Neuronal stem cell (in vitro differentiated cells): ENCODE results near the gene CABP1.

Experiments
- DNase-seq: peaks from one replicate; pipeline ENCODE4 v3.0.0-alpha.2; 2013; ENCODE audit warnings: low spot score
- H2AFZ ChIP-seq: one replicate; pipeline ENCODE4 v1.6.1; 2013; ENCODE audit warnings: mild to moderate bottlenecking, low read length, inconsistent platforms
- H2AK5ac ChIP-seq: 2 replicates; pipeline ENCODE4 v1.6.1; 2013; ENCODE audit warnings: low read depth, mild to moderate bottlenecking, inconsistent platforms, low read length, moderate library complexity, mixed read lengths
- H2BK120ac ChIP-seq: 2 replicates; pipeline ENCODE4 v1.6.1; 2013; ENCODE audit warnings: low read depth, mild to moderate bottlenecking, inconsistent platforms, low read length, moderate library complexity, mixed read lengths
- H2BK12ac ChIP-seq: one replicate; pipeline ENCODE4 v1.6.1; 2013; ENCODE audit warnings: low read length, inconsistent platforms
- H2BK15ac ChIP-seq: 2 replicates; pipeline ENCODE4 v1.6.1; 2013; ENCODE audit warnings: mild to moderate bottlenecking, low read length, inconsistent platforms, mixed read lengths
- H2BK5ac ChIP-seq: one replicate; pipeline ENCODE4 v1.6.1; 2013; ENCODE audit warnings: inconsistent platforms, mild to moderate bottlenecking, low read length, moderate library complexity
- H3K14ac ChIP-seq: one replicate; pipeline ENCODE4 v1.6.1; 2013; ENCODE audit warnings: low read length, inconsistent platforms
- H3K18ac ChIP-seq: 2 replicates; pipeline ENCODE4 v1.6.1; 2013; ENCODE audit warnings: low read length, inconsistent platforms
- H3K23ac ChIP-seq: 2 replicates; pipeline ENCODE4 v1.6.1; 2013; ENCODE audit warnings: low read depth, mild to moderate bottlenecking, mixed read lengths, low read length, inconsistent platforms; ENCODE audit not compliant: poor library complexity
- H3K27ac ChIP-seq: replicated peaks from 3 replicates; pipeline ENCODE4 v1.5.1; 2013; ENCODE audit warnings: low read length, inconsistent platforms
- H3K27me3 ChIP-seq, 3 experiments: 2 replicates each; pipeline ENCODE4 v1.6.1; 2013; ENCODE audit warnings: low read length in 3 of 3, mild to moderate bottlenecking in 2 of 3, inconsistent platforms in 1 of 3, low read depth in 1 of 3, mixed read lengths in 1 of 3, moderate library complexity in 1 of 3; ENCODE audit not compliant: control insufficient read depth in 3 of 3, insufficient read depth in 3 of 3
- H3K36me3 ChIP-seq, 2 donors: replicated peaks in 1 of 2; 2 replicates each; pipeline ENCODE4 v1.6.1; 2013; ENCODE audit warnings: low read length in 2 of 2; ENCODE audit not compliant: control insufficient read depth in 2 of 2, insufficient read depth in 2 of 2
- H3K4ac ChIP-seq: 2 replicates; pipeline ENCODE4 v1.6.1; 2013; ENCODE audit warnings: inconsistent platforms, mild to moderate bottlenecking, low read length, moderate library complexity
- H3K4me1 ChIP-seq, 2 donors: 1 replicate in 1 of 2; 2 replicates in 1 of 2; pipeline ENCODE4 v1.6.1; 2013; ENCODE audit warnings: low read length in 2 of 2, low read depth in 1 of 2; ENCODE audit not compliant: control insufficient read depth in 2 of 2, insufficient read depth in 1 of 2
- H3K4me2 ChIP-seq: one replicate; pipeline ENCODE4 v1.6.1; 2013; ENCODE audit warnings: mild to moderate bottlenecking, low read length, inconsistent platforms; ENCODE audit not compliant: insufficient read depth, poor library complexity, severe bottlenecking
- H3K4me3 ChIP-seq, 2 donors: 2 replicates each; pipeline ENCODE4 v1.5.1; 2013; ENCODE audit warnings: low read length in 2 of 2, mild to moderate bottlenecking in 2 of 2, inconsistent platforms in 1 of 2, moderate library complexity in 1 of 2
- H3K79me1 ChIP-seq: one replicate; pipeline ENCODE4 v1.6.1; 2013; ENCODE audit warnings: low read depth, mild to moderate bottlenecking, inconsistent platforms, low read length, moderate library complexity
- H3K9ac ChIP-seq: one replicate; pipeline ENCODE4 v1.6.1; 2013; ENCODE audit warnings: mild to moderate bottlenecking, low read depth, low read length, inconsistent platforms; ENCODE audit not compliant: poor library complexity
- H3K9me3 ChIP-seq, 2 donors: replicated peaks in 1 of 2; 2 replicates each; pipeline versions ENCODE3 to v1.6.1; 2013; ENCODE audit warnings: low read length in 2 of 2, mild to moderate bottlenecking in 2 of 2, inconsistent platforms in 1 of 2, low read depth in 1 of 2, mixed read lengths in 1 of 2, moderate library complexity in 1 of 2; ENCODE audit not compliant: control insufficient read depth in 2 of 2, insufficient read depth in 1 of 2
- H4K8ac ChIP-seq: one replicate; pipeline ENCODE4 v1.6.1; 2013; ENCODE audit warnings: low read depth, mild to moderate bottlenecking, inconsistent platforms, low read length, moderate library complexity
- H4K91ac ChIP-seq: one replicate; pipeline ENCODE4 v1.6.1; 2013; ENCODE audit warnings: low read length, low read depth, mild to moderate bottlenecking, inconsistent platforms; ENCODE audit not compliant: poor library complexity
- WGBS, 2 donors: extraction: QIAGEN DNeasy Blood & Tissue Kit; methylation state at CpG; one replicate each; pipeline ENCODE4 v1.1.7; 2013; ENCODE audit warnings: missing lambda C conversion rate in 2 of 2, mixed read lengths in 1 of 2; ENCODE audit not compliant: insufficient read length in 2 of 2, insufficient replicate concordance in 1 of 2; ENCODE audit errors: extremely low coverage in 2 of 2; 5-methylcytosine and 5-hydroxymethylcytosine counted together

CABP1 gene

DNA sequence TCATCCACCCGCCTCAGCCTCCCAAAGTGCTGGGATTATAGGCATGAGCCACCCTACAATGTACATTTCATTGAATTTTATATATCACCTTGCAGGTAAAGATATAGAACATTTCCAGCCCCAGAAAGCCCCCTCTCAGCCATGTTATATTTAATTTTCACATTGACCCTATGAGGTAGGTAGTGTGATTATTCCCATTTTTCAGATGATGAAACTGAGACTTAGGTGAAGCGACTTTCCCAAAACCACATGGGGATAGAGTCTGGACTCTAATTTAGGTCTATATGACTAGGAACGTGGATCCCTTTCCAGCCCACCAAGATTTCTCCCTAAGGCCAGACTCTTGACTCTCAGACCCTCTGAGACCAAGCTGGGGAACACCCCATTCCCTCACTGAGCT lies 43.5 kb upstream of the CABP1 start:
- Histone ChIP-seq H2AFZ (no peak overlapping the region), H2BK15ac (no peak overlapping the region)
- WGBS, 2 donors, result no CpG with 5 or more reads among the region's 3 CpGs

DNA sequence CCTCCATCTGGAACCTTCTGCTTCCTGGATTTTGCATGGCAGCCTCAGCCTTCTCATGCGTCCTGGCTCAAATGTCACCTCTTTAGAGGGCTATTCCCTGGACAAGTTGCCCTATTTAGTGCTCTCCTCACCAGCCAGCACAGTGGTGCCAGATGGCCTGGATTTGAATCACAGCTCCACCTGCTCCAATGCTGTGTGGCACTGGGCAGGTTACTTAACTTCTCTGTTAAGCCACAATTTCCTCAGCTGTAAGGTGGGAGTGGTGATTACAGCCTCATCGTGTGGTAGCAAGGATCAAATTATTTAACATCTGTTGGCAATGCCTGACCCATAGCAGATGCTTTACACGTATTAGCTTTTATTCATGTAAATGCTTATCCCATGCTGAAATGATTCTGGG lies 42.6 kb upstream of the CABP1 start:
- no peaks in the 10 kb centered on the region for H3K9me3 ChIP-seq
- H3K9ac ChIP-seq, result no peak overlapping the region
- no CpG with 5 or more reads among the region's 3 CpGs for whole genome bisulfite sequencing, 2 donors

More for the DNA sequence above, 43.5 kb upstream of the CABP1 start:
- Histone ChIP-seq H3K9ac (no peak overlapping the region), H3K79me1 (no peaks in the 10 kb centered on the region), H3K27me3 (peaks cover 0 to 47% (median 0%) of the 10 kb centered on the region in 3 experiments), H3K4ac (no peak overlapping the region), H2BK120ac (no peak overlapping the region), H3K9me3 (no peaks in the 10 kb centered on the region), H4K91ac (no peak overlapping the region), H3K4me3 (no peak overlapping the region), H3K4me2 (no peak overlapping the region), H2AK5ac (peak overlapping the region; percentile 30), H4K8ac (no peak overlapping the region), H3K36me3 (no peaks in the 10 kb centered on the region), H3K4me1 (peaks cover 2 to 13% of the 10 kb centered on the region in 2 donors), H2BK12ac (no peak overlapping the region), H3K18ac (no peak overlapping the region), H3K23ac (no peak overlapping the region), H3K14ac (no peak overlapping the region), H2BK5ac (no peak overlapping the region), H3K27ac (no peak overlapping the region)
- no peak for DNase-seq

DNA sequence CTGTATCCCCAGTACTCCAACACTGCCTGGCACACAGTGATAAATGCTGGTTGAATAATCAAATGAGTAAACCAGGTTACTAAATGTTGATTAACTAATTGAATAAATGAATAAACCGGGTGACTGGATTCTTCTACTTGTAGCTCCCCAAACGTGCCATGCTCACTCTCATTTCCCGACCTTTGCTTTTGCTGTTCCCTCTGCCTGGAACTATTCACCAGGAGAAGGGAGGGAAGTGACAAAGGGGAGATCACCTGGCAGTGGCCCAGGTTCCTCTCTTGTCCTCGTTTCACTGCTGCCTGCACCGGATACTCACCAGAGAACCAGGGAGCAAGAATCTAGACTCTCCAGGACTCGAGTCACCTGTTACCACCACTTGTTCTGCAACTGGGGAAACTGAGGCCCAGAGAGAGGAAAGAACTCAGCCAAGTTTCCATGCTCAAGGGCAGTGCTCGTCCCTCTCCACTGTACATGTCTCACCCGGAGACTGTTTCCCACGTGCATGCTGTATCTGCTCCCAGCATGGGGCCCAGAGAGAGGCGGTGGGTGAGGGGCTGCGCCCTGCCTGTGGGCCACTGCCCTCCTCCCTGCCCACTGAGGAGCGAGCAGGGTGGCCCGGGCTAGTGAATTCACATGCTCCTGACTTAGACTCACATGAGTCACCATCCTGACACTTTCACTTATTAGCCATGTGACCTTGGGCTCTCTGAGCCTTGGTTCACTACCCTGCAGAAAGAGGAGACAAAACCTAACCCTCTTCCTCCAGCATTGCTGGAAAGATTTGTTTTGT lies 41.6 kb upstream of the CABP1 start:
- Histone ChIP-seq H3K36me3 (no peaks in the 10 kb centered on the region), H3K4me1 (peaks cover 2 to 13% of the 10 kb centered on the region in 2 donors), H3K18ac (peak overlapping the region; percentile 5), H4K8ac (no peak overlapping the region), H2AK5ac (no peak overlapping the region), H3K23ac (no peak overlapping the region), H4K91ac (no peak overlapping the region), H2AFZ (peak overlapping the region; percentile 61), H3K9me3 (no peaks in the 10 kb centered on the region), H3K4ac (no peak overlapping the region), H2BK12ac (no peak overlapping the region), H3K27ac (no peak overlapping the region), H2BK120ac (no peak overlapping the region), H2BK5ac (no peak overlapping the region), H3K79me1 (no peaks in the 10 kb centered on the region), H2BK15ac (no peak overlapping the region), H3K4me2 (no peak overlapping the region), H3K9ac (peak overlapping the region; percentile 6), H3K14ac (peak overlapping the region; percentile 57), H3K4me3 (peak overlapping the region in 1 of 2 donors; percentile 23), H3K27me3 (peaks cover 0 to 37% (median 0%) of the 10 kb centered on the region in 3 experiments)
- WGBS, 2 donors, result no CpG with 5 or more reads among the region's 13 CpGs
- no peak for DNase-seq

More for the DNA sequence above, 42.6 kb upstream of the CABP1 start:
- H3K27me3 ChIP-seq, result peaks cover 0 to 38% (median 0%) of the 10 kb centered on the region in 3 experiments
- no peak overlapping the region for H3K23ac ChIP-seq
- H3K27ac ChIP-seq, result no peak overlapping the region
- H3K79me1 ChIP-seq, result no peaks in the 10 kb centered on the region
- no peak overlapping the region for H3K4me2 ChIP-seq
- H2BK5ac ChIP-seq, result no peak overlapping the region
- no peak overlapping the region for H2BK15ac ChIP-seq
- H2AK5ac ChIP-seq, result no peak overlapping the region
- peaks cover 2 to 13% of the 10 kb centered on the region in 2 donors for H3K4me1 ChIP-seq
- H2AFZ ChIP-seq, result no peak overlapping the region
- no peaks in the 10 kb centered on the region for H3K36me3 ChIP-seq
- H3K14ac ChIP-seq, result no peak overlapping the region
- H3K18ac ChIP-seq, result no peak overlapping the region
- no peak overlapping the region for H2BK12ac ChIP-seq
- no peak overlapping the region for H4K8ac ChIP-seq
- no peak overlapping the region for H2BK120ac ChIP-seq
- H3K4ac ChIP-seq, result no peak overlapping the region
- no peak overlapping the region for H3K4me3 ChIP-seq
- H4K91ac ChIP-seq, result no peak overlapping the region
- no peak for DNase-seq

DNA sequence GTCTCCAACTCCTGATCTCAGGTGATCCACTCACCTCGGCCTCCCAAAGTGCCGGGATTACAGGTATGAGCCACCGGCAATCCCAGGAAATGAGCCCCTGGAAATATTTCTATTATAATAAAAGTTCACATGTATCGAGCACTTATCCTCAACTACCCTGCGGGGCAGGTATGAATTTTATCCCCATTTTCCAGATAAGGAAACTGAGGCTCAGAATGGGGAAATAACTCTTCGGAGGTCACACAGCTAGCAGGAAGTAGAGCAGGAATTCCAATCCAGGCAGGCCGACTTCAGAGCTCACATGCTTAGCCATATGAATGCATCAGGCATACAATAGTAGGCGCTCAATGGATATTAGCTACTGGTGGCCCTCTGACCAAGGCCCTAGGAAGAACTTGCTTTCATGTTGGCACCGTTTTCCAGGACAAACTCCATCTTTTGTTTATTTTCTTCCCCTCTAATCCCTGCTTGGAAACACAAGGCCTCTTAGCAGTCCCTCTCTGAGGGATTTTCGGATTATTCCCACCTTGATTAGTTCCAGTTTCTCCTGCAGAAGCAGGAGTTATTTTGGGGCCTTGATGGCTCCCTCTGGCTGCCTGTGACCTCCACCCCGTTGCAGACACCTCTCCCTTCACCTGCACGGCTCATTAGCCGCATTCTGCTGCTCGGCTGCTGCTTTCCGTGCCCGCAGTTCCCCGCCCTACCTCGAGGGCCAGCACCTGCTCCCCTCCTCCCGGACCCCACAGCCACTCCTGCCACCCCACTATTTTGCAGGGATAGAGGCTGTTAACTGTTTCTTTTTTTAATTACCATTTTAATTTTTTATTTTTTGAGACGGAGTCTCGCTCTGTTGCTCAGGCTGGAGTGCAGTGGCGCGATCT lies 40.5 kb upstream of the CABP1 start:
- no peak overlapping the region for H3K4ac ChIP-seq
- H2AK5ac ChIP-seq, result no peak overlapping the region
- H3K27ac ChIP-seq, result no peak overlapping the region
- no peak overlapping the region for H4K91ac ChIP-seq
- H3K79me1 ChIP-seq, result no peaks in the 10 kb centered on the region
- H2BK120ac ChIP-seq, result no peak overlapping the region
- peaks cover 0 to 30% (median 0%) of the 10 kb centered on the region in 3 experiments for H3K27me3 ChIP-seq
- H2BK15ac ChIP-seq, result no peak overlapping the region
- H3K36me3 ChIP-seq, result no peaks in the 10 kb centered on the region
- H3K23ac ChIP-seq, result no peak overlapping the region
- DNase-seq, result no peak
- H3K4me3 ChIP-seq, result no peak overlapping the region
- H3K18ac ChIP-seq, result no peak overlapping the region
- no peak overlapping the region for H3K9ac ChIP-seq
- no peaks in the 10 kb centered on the region for H3K9me3 ChIP-seq
- no peak overlapping the region for H2BK5ac ChIP-seq
- no peak overlapping the region for H2BK12ac ChIP-seq
- no peak overlapping the region for H4K8ac ChIP-seq
- peaks cover 2 to 13% of the 10 kb centered on the region in 2 donors for H3K4me1 ChIP-seq
- no peak overlapping the region for H2AFZ ChIP-seq
- no peak overlapping the region for H3K4me2 ChIP-seq
- no CpG with 5 or more reads among the region's 23 CpGs for WGBS, 2 donors
- no peak overlapping the region for H3K14ac ChIP-seq
